IMR-90 (cell line): ENCODE results near the gene LYSMD4.

Source experiments
- MAZ ChIP-seq: IDR thresholded peaks from 2 replicates; pipeline ENCODE4 v1.6.1; 2012; ENCODE audit warnings: low read depth, mild to moderate bottlenecking, low read length, improper control_type of control experiment, moderate library complexity, borderline replicate concordance
- POLR2A ChIP-seq: IDR thresholded peaks from 2 replicates; pipeline ENCODE4 v1.6.1; 2012; ENCODE audit warnings: mild to moderate bottlenecking, low read depth, low read length
- RCOR1 ChIP-seq: IDR thresholded peaks from 2 replicates; pipeline ENCODE4 v1.6.1; 2012; ENCODE audit warnings: mild to moderate bottlenecking, low read length, improper control_type of control experiment; ENCODE audit not compliant: insufficient replicate concordance
- RFX5 ChIP-seq: IDR thresholded peaks from 2 replicates; pipeline ENCODE4 v1.8.0; 2012; ENCODE audit warnings: low read depth, mild to moderate bottlenecking, low read length, moderate library complexity
- SMC3 ChIP-seq: fragments of 150-350 bp; IDR thresholded peaks from 2 replicates; pipeline ENCODE4 v1.6.1; 2016; ENCODE audit warnings: low read depth, mild to moderate bottlenecking, antibody characterized with exemption, low read length, moderate library complexity
- TF ChIP-seq, protein P1 (sequence below): conservative IDR thresholded peaks from 2 replicates; pipeline ENCODE4 v1.5.1; 2012; ENCODE audit warnings: mild to moderate bottlenecking, low read depth, low read length, improper control_type of control experiment
- TF ChIP-seq, protein P2 (sequence below): fragments of 150-350 bp; IDR thresholded peaks from 2 replicates; pipeline ENCODE4 v1.6.1; 2017; ENCODE audit warnings: mild to moderate bottlenecking, antibody characterized with exemption, low read length, low read depth

DNA sequence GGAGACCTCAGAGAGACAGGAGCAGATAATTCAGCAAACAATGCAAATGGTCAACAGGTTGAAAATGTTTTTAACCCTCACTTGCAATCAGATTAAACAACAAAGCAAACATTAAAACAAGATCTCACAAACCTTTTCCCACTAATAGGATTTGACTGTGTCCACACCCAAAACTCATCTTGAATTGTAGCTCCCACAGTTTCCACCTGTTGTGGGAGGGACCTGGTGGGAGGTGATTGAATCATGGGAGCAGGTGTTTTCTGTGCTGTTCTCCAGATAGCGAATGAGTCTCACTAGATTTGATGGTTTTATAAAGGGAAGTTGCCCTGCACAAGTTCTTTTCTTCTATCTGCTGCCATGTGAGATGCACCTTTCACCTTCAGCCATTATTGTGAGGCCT is 1.3 kb upstream of the LYSMD4 start:
- TF ChIP-seq POLR2A (no peak), RFX5 (no peak), RCOR1 (no peak), SMC3 (no peak), MAZ (no peak)
- TF ChIP-seq, protein P1, sequence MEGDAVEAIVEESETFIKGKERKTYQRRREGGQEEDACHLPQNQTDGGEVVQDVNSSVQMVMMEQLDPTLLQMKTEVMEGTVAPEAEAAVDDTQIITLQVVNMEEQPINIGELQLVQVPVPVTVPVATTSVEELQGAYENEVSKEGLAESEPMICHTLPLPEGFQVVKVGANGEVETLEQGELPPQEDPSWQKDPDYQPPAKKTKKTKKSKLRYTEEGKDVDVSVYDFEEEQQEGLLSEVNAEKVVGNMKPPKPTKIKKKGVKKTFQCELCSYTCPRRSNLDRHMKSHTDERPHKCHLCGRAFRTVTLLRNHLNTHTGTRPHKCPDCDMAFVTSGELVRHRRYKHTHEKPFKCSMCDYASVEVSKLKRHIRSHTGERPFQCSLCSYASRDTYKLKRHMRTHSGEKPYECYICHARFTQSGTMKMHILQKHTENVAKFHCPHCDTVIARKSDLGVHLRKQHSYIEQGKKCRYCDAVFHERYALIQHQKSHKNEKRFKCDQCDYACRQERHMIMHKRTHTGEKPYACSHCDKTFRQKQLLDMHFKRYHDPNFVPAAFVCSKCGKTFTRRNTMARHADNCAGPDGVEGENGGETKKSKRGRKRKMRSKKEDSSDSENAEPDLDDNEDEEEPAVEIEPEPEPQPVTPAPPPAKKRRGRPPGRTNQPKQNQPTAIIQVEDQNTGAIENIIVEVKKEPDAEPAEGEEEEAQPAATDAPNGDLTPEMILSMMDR, result no peak
- TF ChIP-seq, protein P2, sequence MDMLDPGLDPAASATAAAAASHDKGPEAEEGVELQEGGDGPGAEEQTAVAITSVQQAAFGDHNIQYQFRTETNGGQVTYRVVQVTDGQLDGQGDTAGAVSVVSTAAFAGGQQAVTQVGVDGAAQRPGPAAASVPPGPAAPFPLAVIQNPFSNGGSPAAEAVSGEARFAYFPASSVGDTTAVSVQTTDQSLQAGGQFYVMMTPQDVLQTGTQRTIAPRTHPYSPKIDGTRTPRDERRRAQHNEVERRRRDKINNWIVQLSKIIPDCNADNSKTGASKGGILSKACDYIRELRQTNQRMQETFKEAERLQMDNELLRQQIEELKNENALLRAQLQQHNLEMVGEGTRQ, result no peak
